ENCODE measurements around the gene STAT4. TPM values are rescaled to one million over a fixed set of nuclear protein-coding genes. Genes with fewer than 3 reads are reported as not detected.
A peak's percentile ranks its signal among the peaks of the same experiment; 100 is the strongest.

STAT4 gene
- total RNA-seq, 1 donor: 0.54 TPM

DNA sequence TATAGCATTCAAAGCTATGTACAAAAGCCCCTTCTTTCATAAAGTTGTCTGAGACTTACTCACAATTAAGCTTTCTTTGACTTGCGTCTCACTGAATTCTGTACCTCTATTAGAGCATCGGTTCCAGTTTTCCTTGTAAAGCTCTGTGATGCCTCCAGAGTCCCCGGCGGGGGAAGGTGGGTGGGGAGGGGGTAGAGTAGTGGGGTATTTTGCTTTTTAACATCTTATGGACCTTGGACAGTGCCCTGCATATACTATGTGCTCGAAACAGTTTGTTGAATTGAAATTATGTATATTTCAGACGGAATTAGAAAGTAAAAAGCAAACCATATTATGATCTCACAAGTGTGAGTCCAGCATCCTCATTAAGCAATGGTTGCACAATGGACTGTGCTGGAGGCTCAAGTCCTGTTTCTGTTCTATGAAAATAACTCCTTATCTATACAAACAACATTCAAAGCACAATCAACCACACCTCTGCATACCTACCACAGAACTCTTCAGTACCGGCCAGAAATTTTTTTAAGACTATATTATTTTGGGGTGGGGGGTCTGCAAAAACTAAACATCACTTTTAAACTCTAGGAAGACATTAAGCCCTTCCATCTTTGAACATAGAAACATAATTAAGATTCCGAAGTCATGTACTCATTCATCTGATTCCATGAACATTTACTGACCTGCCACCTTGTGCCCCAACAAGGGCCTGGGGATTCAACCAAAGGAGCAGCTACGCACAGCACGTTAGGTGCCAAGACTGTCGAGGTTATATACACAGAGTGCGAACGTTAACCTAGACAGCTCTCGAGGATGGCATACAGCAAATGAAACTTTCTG, 137.7 kb downstream of the STAT4 start:
- peak overlapping the region; percentile 95 for H3K4me3 ChIP-seq (ENCODE audit: low read depth, low read length)
- DNase-seq (ENCODE audit: low read depth): peak; percentile 50
- no peak for TF ChIP-seq CTCF (IDR thresholded peaks at IDR 0.05; ENCODE audit: insufficient read depth, low read length)

DNA sequence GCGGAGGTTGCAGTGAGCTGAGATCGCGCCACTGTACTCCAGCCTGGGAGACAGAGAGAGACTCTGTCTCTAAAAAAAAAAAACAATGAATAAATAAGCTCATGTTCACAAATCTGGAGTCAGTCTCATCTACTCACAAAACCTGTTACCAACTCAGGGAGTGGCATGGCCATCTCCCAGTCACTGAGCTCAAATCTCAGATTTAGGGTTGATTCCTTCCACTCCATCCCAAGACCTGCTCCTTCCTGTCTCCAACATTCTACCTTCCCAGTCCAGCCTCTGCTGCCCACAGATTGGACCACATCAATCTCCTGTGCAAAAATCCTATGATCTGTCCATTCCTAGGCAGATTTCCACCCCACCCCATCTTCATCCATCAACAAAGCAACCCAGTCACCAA, 138.4 kb downstream of the STAT4 start:
- peak overlapping the region; percentile 95 for H3K4me3 ChIP-seq (ENCODE audit: low read depth, low read length)
- no peak for TF ChIP-seq CTCF (IDR thresholded peaks at IDR 0.05; ENCODE audit: insufficient read depth, low read length)
- DNase-seq (ENCODE audit: low read depth): no peak

- DNase-seq (ENCODE audit: low read depth): no peak
- TF ChIP-seq CTCF (IDR thresholded peaks at IDR 0.05; ENCODE audit: insufficient read depth, low read length): no peak
- no peak overlapping the region for H3K4me3 ChIP-seq (ENCODE audit: low read depth, low read length)
These were observed 139.6 kb downstream of the STAT4 start for GRCh38 chr2:191010887-191011885.

DNA sequence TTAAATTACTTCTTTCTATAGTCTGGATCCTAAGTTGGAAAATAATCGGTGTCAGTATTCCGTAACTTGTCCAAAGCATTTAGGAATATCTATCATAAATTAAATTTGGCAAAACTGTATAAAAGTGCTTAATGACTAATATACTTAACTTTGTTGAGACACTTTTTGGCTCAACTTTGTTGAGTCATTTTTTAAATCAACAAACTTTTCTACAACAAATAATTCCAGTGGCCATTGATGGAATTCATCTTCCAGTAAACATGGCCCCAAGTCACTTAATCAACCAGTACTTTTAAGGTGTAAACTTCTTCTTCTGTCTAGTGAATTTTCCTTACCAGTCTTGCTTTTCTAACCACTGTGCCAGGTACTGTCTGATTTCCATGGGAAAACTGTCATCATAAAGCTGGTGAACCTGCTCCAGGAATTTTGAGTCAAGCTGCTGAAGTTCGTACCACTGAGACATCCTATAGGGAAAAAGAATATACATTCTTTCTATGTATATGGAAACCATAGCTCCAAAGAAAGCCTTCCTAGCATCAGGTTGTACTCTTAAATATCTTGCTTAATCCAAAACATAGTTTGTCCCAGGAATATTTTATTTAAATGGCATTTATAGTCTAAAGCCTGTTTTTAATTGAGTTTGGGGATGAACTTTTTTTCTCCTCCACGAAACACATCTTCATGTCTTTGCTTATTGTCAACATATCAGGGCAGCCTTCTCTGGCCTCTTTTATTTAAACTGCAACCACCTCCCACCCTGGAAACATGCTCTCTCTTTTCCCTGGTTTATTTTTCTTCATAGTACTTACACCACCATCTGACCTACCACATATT, 141.0 kb downstream of the STAT4 start:
- no peak for TF ChIP-seq CTCF (IDR thresholded peaks at IDR 0.05; ENCODE audit: insufficient read depth, low read length)
- no peak overlapping the region for H3K4me3 ChIP-seq (ENCODE audit: low read depth, low read length)
- peak; percentile 22 for DNase-seq (ENCODE audit: low read depth)

DNA sequence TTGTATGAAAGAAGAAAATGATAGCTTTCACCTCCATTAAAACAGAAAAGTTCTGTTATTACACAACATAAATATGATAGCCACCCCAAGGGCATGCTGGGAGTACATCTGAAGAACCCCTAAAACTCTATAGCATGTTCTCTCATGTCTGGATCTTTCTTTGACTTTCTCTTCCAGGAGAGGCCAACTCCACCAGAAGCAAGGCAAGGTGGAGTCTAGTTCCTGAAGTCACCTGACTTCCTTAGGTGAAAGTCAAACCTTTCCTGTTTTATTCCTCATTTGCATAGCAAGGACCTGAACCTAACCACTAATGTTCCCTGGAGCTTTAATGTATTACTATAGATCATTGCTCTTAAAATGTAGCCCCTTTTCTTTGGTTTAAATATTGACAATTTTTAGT, 142.5 kb downstream of the STAT4 start:
- no peak for DNase-seq (ENCODE audit: low read depth)
- H3K4me3 ChIP-seq (ENCODE audit: low read depth, low read length): no peak overlapping the region
- no peak for TF ChIP-seq CTCF (IDR thresholded peaks at IDR 0.05; ENCODE audit: insufficient read depth, low read length)

Data from fibroblast of the aortic adventitia (primary cell).